Measurements from ENCODE around the gene SLC1A4. TPM values are rescaled to one million over a fixed set of nuclear protein-coding genes. Genes with fewer than 3 reads are reported as not detected.

SLC1A4 gene
- polyA plus RNA-seq, 1 donor from 2014 or later = 33.8 TPM

DNA sequence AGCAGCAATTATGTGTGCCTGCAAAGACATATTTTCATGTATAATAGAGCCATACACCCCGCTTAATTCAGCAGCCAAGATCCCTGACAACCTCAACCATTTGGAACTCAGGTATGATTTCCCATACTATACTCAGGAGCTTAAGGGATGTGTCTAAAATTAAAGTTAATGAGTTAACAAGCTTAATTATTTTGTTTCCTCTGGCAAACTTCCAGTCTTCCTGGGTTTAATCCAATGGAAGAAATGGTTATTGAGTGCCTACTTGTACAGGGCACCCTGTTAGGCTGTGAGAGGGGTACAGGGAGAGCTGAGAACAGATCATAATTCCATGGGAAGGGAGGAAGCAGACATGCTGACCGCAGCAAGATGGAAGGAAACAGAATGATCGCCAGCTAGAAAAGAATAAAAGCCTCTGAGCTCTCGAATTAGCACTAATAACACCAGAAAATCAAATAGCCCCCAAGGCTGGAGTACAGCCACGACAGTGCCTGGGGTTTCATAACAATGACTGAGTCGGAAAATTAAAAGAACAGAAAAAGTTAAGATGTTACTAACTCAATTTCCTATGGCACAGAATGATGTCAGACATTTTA is 46.2 kb downstream of the SLC1A4 start:
- H3K9me2 ChIP-seq (ENCODE audit: insufficient read depth, low read length) = no peaks in the 10 kb centered on the region
- no peak overlapping the region for H3K4me2 ChIP-seq (ENCODE audit: low read length)
- no peaks in the 10 kb centered on the region for H3F3A ChIP-seq (ENCODE audit: insufficient read depth, low read length, poor library complexity, severe bottlenecking)
- H3K9me3 ChIP-seq (ENCODE audit: low read length) = no peaks in the 10 kb centered on the region
- no peak overlapping the region for H3K9ac ChIP-seq (ENCODE audit: low read length)
- no peaks in the 10 kb centered on the region for H3K27me3 ChIP-seq (ENCODE audit: insufficient read depth, low read depth, low read length)
- H3K27ac ChIP-seq (ENCODE audit: low read length) = no peak overlapping the region
- no peak overlapping the region for H3K4me3 ChIP-seq (ENCODE audit: low read length)
- TF ChIP-seq SMC3 (conservative IDR thresholded peaks at IDR 0.05; ENCODE audit: poor library complexity) = no peak
- no peak for TF ChIP-seq TAF1 (IDR thresholded peaks at IDR 0.05; ENCODE audit: low read depth)
- TF ChIP-seq, protein P1, sequence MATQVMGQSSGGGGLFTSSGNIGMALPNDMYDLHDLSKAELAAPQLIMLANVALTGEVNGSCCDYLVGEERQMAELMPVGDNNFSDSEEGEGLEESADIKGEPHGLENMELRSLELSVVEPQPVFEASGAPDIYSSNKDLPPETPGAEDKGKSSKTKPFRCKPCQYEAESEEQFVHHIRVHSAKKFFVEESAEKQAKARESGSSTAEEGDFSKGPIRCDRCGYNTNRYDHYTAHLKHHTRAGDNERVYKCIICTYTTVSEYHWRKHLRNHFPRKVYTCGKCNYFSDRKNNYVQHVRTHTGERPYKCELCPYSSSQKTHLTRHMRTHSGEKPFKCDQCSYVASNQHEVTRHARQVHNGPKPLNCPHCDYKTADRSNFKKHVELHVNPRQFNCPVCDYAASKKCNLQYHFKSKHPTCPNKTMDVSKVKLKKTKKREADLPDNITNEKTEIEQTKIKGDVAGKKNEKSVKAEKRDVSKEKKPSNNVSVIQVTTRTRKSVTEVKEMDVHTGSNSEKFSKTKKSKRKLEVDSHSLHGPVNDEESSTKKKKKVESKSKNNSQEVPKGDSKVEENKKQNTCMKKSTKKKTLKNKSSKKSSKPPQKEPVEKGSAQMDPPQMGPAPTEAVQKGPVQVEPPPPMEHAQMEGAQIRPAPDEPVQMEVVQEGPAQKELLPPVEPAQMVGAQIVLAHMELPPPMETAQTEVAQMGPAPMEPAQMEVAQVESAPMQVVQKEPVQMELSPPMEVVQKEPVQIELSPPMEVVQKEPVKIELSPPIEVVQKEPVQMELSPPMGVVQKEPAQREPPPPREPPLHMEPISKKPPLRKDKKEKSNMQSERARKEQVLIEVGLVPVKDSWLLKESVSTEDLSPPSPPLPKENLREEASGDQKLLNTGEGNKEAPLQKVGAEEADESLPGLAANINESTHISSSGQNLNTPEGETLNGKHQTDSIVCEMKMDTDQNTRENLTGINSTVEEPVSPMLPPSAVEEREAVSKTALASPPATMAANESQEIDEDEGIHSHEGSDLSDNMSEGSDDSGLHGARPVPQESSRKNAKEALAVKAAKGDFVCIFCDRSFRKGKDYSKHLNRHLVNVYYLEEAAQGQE (IDR thresholded peaks at IDR 0.05; ENCODE audit: borderline replicate concordance) = no peak
- no peak for TF ChIP-seq CTCF (IDR thresholded peaks at IDR 0.05; ENCODE audit: poor library complexity, severe bottlenecking)
- no peak for TF ChIP-seq RAD21 (conservative IDR thresholded peaks at IDR 0.05)
- no peak for TF ChIP-seq POLR2AphosphoS5 (IDR thresholded peaks at IDR 0.05)
- no peak for TF ChIP-seq MXI1 (conservative IDR thresholded peaks at IDR 0.05; ENCODE audit: poor library complexity, severe bottlenecking)
- TF ChIP-seq EP300 (conservative IDR thresholded peaks at IDR 0.05; ENCODE audit: poor library complexity, severe bottlenecking) = no peak
- no peak for TF ChIP-seq EZH2 (IDR thresholded peaks at IDR 0.05; ENCODE audit: borderline replicate concordance, insufficient read depth, low read length, poor library complexity, severe bottlenecking)
- no peak overlapping the region for H2AFZ ChIP-seq (ENCODE audit: low read depth, low read length)
- H4K20me1 ChIP-seq (ENCODE audit: insufficient read depth) = no peaks in the 10 kb centered on the region
- H3K79me2 ChIP-seq (replicated peaks; ENCODE audit: insufficient read depth, low read length) = no peaks in the 10 kb centered on the region
- no peaks in the 10 kb centered on the region for H3K36me3 ChIP-seq (ENCODE audit: insufficient read depth, low read length)

- no peak overlapping the region for H3K9ac ChIP-seq (ENCODE audit: low read length)
- H3K4me2 ChIP-seq (ENCODE audit: low read length) = no peak overlapping the region
These were observed 48.0 kb downstream of the SLC1A4 start for GRCh38 chr2:65037178-65037577.

More at GRCh38 chr2:65037178-65037577, 48.0 kb downstream of the SLC1A4 start:
- Histone ChIP-seq H4K20me1 (ENCODE audit: insufficient read depth) (no peaks in the 10 kb centered on the region), H3K79me2 (replicated peaks; ENCODE audit: insufficient read depth, low read length) (no peaks in the 10 kb centered on the region), H3K9me3 (ENCODE audit: low read length) (no peaks in the 10 kb centered on the region), H3K27ac (ENCODE audit: low read length) (no peak overlapping the region), H3K27me3 (ENCODE audit: insufficient read depth, low read depth, low read length) (no peaks in the 10 kb centered on the region), H3K4me3 (ENCODE audit: low read length) (no peak overlapping the region), H2AFZ (ENCODE audit: low read depth, low read length) (no peak overlapping the region), H3K36me3 (ENCODE audit: insufficient read depth, low read length) (no peaks in the 10 kb centered on the region), H3K9me2 (ENCODE audit: insufficient read depth, low read length) (no peaks in the 10 kb centered on the region), H3F3A (ENCODE audit: insufficient read depth, low read length, poor library complexity, severe bottlenecking) (no peaks in the 10 kb centered on the region)
- TF ChIP-seq RAD21 (conservative IDR thresholded peaks at IDR 0.05) (no peak), TAF1 (IDR thresholded peaks at IDR 0.05; ENCODE audit: low read depth) (no peak), EZH2 (IDR thresholded peaks at IDR 0.05; ENCODE audit: borderline replicate concordance, insufficient read depth, low read length, poor library complexity, severe bottlenecking) (no peak), SMC3 (conservative IDR thresholded peaks at IDR 0.05; ENCODE audit: poor library complexity) (no peak), POLR2AphosphoS5 (IDR thresholded peaks at IDR 0.05) (no peak), MXI1 (conservative IDR thresholded peaks at IDR 0.05; ENCODE audit: poor library complexity, severe bottlenecking) (no peak), EP300 (conservative IDR thresholded peaks at IDR 0.05; ENCODE audit: poor library complexity, severe bottlenecking) (no peak), CTCF (IDR thresholded peaks at IDR 0.05; ENCODE audit: poor library complexity, severe bottlenecking) (no peak)
- TF ChIP-seq, protein P1 (IDR thresholded peaks at IDR 0.05; ENCODE audit: borderline replicate concordance) = no peak

All from neural cell (in vitro differentiated cells).